CD4-positive, alpha-beta T cell treated with Interleukin-17A for 4 hours (primary cell): ENCODE data around the gene PIAS4.

Source experiments
- DNase-seq: peaks from one replicate; pipeline ENCODE4 v3.0.0-alpha.2; 2020; ENCODE audit warnings: mixed read lengths

PIAS4 gene

DNA sequence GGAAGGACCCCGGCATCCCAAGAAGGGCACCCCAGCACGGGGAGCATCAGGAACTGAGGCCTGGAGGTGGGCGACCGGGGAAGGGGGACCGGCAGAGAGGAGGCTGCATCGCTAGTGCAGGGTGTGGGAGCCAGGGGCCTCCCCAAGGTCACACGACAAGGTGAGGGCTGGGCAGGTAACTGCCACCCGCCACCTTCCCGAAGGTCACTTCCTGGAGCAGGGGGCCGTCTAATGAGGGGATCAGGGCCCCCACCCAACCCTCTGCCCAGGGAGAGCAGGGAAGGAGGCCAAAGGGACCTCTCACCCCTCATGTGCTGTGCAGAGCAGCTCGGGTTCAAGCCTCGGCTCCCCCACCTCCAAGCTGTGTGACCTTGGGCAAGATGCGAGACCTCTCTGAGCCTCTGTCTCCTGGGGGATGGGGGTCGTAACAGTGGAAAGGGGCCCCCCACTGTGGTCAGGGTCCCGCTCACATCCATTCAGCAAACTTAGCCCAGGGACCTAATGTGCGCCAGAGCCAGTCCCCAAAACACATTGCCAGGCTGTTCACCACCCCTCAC is 53.2 kb downstream of the PIAS4 start:
- DNase-seq = no peak

DNA sequence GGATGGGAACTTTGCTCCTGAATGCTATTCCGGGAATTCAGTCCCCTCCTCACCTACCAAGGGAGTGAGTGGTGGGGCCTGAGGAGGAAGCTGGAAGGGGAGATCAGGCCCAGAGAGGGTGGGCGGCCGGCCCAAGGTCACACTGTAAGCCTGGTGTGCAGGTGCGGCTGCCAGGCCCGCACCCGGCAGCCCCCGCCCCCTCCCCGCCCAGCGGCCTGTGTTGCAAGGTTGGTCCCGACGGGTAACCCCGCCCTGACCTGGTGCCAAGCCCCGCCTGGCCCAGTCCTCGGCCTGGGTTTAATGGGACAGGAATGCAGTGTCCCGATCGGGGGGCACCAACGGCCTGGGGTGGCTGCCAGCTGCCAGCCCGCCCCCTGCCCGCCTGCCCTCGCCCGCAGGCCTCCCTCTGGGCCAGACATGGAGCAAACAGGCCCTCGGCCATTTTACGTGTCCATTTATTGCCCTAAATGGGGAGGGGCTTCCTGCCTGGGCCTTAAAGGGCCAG is 53.7 kb downstream of the PIAS4 start:
- DNase-seq = no peak

DNA sequence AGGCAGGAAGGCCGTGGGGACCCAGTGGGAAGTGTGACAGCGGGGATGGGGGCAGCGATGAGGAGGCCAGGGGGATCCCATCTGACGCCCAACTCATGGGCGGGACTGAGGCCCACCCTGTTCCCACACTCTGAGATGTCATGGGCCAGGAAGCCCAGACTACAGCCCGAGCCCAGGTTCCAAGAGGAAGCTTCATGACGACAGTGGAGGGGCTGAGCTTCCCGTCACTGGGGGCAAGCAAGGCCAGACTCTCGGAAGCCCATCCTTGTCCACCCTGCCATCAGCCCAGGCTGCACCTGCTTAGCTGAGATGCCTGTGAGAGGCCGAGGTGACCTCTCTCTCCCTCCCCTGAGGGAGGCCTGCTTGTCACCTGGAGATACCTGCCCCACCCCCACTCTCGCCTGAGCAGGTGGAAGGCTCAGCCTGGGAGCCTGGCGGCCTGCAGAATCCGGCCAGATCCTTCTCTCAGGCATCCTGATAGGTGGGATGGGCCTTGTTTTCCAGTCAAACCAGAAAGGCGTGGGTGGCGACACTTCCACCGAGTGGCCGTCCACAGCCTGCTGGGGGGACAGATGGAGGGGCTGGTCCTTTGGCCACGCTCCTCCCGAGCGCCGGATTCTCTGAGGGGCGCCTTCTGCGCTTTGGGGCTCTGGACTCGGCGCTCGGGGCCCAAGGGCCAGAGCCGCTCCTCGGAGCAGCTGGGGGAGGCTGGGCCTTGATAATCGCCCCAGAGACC is 54.3 kb downstream of the PIAS4 start:
- no peak for DNase-seq

DNA sequence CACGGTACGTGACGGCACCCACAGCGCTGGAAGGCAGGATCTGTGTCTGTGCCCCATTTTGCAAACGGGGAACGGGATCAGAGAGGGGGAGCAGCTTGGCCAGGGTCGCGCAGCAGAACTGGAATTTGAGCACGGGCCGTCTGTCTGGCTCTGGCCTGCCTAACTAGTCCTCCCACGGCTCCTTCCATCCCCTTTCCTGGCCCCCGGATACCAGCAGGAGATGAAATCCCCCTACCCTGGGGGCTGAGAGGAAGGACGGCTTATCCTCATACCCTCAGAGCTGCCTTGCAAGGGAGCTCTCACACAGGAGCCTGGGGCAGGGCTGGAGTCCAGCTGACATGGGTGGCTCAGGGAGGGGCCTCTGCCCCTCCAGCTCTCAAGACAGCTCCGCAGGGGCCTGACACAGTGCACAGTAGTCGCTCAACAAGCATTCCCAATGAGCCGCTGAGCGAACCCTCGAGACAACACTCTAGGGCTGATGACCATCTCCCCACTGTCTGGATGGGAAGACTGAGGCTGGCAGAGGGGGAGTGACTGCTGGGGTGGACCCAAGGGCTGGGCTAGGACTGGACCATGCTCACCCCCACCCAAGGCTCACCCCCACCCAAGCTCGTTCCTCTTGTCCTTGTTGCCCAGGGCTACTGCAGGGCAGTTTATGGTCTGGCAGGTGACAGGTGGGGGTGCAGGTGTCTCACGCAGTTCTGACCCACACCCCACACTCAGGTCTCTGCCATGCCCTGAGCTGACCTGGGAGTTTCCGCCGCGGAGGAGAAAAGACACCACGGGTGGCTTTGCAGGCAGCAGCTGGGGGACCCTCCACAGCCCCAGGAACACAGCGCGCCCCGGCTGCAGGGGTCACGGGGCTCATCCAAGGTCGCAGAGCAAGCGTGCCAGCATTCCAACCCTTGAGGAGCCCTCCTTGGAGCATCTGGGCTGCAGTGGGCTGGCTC is 55.2 kb downstream of the PIAS4 start:
- DNase-seq = no peak

DNA sequence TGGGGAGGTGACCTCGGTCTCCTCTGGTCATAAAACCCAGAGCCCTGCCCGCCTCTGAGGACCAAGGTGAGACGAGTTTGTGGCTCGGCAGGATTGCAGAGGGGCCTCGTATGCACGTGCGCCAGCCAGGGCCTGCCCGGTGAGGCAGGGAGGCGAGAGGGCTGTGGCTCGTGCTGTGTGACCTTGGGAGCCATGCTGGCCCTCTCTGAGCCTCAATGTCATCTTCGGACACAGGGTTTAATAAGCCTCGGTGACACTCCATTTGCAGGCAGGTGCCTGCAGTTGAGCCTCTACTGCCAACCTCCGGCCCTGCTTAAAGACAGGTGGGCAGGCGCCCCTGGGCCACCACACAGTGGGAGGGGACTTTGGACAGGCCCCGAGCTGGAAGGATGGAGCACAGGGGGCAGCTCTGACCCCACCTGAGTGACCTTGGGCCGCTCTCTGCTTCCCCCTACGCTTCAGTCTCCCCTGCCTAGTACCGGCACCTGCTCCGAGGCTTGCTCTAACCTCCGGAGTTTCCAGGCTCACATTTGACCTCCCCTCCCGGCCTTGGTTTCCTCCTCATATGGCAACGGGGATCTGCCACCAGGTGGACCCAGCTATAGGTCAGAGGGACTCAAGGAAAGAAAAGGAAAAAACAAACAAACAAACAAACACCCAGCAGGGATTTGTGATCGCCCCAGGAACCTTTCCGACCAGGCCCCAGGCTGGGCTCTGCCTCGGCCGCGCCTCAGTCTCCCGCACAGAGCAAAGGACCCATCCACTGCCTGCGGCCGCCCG is 56.0 kb downstream of the PIAS4 start:
- no peak for DNase-seq

DNA sequence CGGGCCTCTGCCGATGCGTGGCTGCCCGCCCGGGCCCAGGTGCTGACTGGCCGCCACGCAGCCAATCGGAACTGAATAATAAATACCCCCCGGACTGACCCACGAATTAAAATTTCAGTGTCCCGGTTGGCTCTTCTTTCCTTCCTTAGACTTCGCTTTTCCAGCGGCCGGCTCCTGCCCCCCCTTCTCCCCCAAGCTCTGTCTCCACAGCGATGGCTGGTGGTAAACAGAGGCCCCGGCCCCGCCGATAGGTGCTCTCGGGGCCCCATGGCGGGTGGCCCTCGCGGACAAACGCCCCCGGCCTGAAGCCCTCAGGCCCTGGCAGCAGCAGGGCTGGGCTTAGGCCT is 56.6 kb downstream of the PIAS4 start:
- DNase-seq = no peak

DNA sequence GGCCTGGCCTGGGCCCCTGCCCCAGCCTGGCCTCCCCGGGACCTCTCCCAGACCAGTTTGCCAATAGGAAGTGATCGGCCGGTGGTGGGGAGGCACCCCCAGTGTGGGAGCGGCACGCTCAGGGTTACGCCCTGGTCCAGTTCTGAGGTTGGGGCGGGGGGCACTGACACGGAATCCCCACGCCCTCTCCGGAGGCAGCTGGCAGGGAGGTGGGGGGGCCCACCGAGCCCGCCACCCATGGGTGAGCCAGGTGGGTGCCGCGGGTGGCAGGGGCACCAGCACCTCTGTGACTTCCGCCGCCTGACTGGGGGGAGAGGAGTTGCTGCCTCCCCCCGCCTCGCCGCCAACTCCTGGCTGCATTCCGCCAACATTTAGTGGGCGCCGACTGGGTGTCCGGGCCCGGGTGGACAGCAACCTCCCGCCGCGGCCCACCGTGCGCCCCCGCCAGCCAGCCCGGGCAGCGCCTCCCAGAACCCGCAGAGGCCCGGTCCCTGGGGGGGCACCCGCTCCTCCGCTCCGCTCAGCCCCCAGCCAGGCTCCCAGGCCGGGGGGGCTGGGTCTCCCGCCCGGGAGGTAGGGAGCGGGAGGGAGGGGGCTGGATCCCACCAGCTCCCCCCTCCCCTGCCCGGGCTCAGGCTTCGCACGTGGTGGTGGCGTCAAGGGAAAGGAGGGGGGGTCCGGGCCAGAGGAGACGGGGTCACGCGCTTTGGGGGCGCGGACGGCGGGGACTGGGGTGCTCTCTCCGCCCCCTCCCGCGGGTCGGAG is 57.1 kb downstream of the PIAS4 start:
- peak; percentile 50 for DNase-seq

DNA sequence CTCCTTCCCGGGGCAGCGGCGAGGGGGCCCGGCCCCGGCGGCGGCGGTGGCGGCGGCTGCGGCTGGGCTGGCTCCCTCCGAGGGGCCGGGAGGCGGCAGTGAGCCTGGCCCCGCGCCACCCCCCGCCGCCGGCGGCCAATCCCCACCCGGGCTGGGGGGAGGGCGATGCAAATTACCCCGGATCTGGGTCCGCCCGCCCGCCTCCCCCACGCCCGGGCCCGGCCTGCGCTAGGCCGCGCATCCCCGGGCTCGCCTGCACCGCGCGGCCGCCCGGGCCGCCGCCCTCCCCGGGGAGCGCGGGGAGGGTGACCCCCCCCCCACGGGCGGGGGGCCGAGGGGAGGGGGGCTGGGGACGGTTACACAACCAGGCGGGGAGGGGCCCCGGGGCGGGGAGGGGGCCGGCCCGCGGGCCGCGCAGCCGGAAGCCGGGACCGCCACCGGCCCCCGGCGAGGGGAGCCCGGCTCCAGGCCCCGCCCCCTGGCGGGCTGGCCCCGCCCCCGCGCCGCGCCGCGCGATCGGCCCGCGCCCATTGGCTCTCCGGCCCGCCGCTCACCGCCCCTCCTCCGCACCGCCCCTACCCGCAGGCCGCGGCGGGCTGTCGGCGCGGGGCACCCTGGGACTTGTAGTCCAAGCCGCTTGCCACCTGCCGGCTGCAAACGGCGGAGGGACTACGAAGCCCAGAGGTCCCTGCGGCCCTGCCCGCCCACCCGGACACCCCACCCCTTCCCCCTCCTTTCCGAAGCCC is 58.1 kb downstream of the PIAS4 start:
- peak; percentile 97 for DNase-seq

DNA sequence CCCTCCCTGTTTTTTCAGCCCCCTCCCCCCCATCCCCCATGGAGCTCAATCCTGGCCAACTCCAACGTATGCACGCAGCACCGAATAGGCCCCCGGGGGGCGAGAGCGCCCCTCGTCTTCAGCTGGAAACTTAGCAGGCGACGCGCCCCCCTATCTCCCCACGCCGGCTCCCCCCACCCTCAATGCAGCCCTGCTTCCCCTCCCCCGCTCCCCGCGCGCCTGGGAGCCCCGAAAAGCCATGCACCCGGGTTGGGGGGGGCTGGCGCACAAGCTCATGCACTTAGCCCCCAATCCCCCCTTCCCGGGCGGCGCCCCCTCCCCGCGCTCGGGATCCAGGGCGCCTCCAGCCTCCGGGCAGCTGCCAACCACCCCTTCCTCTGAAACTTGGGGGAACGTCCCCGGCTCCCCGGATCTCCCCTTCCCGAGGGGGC is 58.7 kb downstream of the PIAS4 start:
- DNase-seq = peak; percentile 78

DNA sequence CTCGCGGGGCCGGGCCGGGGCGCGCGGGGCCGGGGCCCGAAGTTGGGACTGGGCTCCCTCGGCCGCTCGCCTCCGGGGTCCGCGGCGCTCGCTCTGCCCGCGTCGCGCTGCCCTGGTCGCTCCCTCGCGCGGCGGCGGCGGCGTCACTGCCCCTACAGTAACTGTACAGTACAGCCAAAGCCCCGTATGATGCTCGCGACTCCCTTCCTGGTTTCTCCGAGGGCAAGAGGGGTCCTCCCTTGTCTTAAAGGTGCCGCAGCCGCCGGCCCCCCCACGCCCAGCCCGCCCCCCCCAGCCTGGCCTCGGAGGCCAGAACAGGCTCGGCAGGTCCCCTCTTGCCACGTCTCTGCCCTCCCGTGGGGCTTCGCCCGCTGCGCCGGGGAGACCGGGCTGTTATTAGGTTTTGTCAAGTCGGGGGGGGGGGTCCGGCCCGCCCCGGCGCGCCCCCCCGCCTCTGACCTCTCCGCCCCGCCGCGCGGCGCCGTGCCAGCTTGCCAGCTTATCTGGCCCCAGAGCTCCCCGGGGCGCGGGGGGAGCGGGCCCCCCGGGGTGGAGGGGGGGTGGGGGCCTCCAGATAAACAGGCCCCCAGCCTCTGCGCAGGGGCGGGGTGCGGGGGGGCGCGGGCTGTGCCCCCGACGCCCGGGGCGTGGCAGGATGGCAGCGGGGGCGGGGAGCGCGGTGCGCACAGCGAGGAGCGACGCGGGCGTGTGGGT is 59.3 kb downstream of the PIAS4 start, which contains the start of gene ZBTB7A:
TSS of gene ZBTB7A (minus strand) at position 218 of the 714 bp plus-strand sequence. CDS start 11,667 bp downstream, outside the sequence.
- peak; percentile 84 for DNase-seq

DNA sequence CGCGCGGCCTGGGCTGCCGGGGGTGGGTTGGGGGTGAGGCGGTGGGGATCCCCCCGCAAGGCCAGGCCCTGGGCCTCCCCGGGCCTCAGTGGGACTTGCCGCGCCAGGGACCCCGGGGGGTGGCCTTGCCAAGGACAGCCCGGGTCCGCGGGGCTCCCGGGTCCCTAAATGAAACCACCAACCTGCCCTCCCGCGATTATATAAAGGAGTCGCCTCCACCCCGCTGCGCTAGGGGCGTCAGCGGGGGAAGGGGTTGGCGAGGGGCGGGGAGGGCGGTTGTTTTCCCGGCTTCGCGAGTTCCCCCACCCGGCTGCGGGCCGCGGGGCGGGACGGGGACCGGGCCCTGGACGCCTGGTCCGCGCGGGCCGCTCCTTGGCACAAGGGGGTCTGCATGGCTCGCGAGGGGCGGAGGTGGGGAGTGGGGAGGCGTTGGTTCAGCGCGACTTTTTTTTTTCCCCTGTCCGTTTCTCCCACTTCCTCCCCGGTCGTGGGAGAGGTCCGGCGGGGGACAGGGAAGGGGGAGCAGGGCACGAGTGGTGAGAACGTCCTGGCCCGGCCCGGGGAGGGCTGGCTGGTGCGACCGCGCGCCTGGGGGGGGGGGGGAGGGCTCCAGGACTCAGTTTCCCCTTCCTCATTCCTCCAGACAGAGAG is 60.0 kb downstream of the PIAS4 start:
- DNase-seq = peak; percentile 69

DNA sequence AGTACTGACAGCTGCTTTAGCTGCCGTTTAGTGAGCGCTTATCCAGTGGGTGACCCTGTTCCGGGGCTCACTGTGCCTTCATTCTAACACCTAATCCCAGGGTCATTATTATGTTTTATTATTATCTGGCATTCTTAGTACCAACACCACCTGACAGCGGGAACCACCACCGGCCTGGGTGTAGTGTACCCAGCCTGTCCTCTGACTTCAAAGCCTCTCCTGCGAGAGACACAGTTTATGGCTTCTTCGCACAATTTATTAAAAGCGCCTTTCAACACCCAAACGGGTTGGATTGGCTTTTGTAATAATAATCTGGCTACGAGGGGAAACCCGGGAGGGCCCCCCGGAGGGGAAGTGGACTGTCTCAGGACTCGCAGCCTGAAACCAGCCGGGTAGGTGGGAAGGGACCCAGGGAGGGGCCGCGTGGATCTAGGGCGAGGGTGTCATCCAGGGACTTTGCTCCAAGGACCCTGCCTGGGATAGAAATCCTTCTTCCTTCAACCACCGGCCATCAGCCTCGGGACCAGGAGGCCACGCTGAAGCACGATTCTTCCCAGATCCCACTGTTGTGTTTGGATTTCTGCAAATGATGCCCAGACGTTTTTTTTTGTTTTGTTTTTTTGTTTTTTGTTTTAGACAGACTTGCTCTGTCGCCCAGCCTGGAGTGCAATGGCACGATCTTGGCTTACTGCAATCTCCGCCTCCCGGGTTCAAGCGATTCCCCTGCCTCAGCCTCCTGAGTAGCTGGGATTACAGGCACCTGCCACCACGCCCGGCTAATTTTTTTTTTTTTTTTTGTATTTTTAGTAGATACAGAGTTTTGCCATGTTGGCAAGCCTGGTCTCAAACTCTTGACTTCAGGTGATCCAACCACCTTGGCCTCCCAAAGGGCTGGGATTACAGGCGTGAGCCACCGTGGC is 60.8 kb downstream of the PIAS4 start:
- DNase-seq = no peak

DNA sequence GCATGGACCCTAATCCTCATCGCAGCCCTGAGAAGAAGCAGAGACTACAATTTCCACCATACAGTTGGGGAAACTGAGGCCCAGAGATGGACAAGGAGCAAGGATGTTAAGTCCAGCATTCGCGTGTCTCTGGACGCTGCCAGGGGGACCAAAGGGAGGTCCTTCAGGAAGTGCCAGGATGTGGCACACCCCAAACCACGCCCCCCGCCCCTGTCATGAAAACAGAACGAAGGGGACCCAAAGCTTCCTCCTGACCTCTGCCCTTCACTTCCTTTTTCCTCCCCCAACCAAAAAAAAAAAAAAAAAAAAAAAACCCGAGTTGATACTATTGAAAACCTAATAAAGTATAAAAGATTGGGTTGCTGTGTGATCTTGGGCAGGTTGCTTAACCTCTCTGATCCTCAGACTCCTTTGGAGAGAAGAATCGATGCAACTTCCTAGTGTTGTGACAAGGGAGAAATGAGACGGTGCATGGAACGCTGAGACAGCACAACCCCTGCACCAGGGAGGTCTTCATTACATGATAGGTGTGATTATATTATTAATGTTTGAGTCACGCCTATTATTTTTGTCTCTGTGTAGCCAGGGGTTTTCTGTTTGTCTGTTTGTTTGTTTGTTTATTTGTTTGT is 61.9 kb downstream of the PIAS4 start:
- DNase-seq = peak; percentile 76

DNA sequence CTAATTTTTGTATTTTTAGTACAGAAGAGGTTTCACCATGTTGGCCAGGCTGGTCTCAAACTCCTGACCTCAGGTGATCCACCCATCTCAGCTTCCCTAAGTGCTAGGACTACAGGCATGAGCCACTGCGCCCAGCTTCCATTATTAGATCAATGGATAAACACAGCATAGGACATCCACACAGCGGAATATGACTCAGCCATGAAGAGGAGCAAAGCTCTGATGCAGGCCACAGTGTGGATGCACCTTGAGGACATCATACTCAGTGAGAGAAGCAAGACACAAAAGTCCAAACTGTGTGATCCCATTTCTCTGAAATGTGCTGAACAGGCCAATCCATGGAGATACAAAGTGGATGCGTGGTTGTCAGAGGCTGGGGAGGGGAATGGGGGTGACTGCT is 64.1 kb downstream of the PIAS4 start:
- DNase-seq = no peak

DNA sequence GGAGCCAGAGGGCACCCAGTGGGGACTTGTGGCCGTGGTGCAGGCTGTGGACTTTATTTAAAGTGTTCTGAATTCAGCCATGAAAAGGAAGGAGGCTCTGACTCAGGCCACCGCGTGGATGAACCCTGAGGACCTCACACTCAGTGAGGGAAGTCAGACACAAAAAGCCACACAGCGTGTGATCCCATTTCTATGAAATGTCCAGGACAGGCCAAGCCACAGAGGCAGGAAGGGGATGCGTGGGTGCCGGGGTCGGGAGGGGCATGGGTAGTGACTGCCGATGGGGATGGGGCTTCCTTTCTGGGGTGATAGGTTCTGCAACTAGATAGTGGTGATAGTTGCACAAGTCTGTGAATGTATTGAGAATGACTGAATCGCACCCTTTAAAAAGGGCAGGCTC is 67.8 kb downstream of the PIAS4 start:
- no peak for DNase-seq

DNA sequence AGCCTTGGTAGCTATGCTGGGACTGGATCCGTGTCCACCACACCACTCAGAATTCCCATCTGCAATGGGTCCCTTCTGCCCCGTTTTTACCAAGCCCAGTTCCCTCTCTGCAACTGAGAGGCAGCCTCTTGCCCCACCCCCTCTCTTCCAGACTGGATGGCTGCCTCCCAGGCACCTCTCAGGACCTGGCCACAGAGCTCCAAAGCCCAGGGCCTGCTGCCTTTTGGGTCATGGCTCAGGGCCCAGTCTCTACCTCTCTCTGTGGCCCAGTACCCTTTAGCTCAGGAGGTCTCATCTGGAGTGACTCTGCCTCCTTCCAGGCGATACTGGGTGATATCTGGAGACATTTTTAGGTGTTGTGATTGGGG is 69.5 kb downstream of the PIAS4 start:
- no peak for DNase-seq

DNA sequence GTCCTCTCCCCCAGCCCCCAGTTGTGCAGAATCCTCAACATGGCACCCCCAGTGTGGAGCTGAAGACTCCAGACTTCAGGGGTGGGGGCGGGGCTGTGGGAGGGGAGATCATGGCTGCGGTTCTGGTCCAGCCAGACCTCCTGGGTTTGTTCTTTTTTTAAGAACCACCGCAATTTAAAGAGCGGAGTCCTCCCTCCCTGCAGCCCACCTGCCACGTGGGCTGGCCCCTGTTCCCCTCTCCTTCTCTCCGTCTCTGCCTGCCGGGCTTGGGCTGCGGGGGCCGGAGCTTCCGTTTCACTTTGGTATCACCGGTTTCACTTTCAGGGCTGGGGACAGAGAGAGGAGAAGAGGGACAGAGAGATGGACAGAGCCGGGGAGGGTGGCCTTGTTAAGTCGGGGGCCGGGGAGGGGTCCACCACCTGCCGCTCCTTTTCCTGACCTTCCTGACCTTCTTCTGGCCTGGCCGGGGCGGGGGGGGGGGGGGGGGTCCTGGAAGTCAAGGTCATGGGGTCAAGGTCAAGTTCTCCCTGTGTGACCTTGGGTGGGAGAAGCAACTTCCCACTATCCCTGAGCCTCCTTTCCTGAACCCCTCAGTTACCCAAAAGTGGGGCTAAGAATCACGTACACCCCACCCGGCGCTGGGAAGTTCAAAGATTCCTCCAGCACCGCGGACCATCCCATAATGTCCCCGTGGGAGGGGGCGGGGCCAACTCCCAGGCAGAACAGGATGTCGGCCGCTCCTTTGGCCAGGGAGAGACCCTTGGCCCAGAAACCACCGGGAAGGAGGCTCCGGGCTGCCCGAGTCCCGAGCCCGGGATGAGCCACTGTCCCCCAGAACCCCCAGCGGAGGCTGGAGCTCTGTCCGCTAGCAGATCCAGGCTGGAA is 70.5 kb downstream of the PIAS4 start:
- peak; percentile 64 for DNase-seq
